NCI-H187 treated with DMSO at 0.1 percent for 48 hours (cell line): ENCODE data around the gene AP1M1.

Experiments used
- DNase-seq: peaks from one replicate; lab custom pipeline; 2025; lab: John Stamatoyannopoulos, UW

The AP1M1 gene

DNA sequence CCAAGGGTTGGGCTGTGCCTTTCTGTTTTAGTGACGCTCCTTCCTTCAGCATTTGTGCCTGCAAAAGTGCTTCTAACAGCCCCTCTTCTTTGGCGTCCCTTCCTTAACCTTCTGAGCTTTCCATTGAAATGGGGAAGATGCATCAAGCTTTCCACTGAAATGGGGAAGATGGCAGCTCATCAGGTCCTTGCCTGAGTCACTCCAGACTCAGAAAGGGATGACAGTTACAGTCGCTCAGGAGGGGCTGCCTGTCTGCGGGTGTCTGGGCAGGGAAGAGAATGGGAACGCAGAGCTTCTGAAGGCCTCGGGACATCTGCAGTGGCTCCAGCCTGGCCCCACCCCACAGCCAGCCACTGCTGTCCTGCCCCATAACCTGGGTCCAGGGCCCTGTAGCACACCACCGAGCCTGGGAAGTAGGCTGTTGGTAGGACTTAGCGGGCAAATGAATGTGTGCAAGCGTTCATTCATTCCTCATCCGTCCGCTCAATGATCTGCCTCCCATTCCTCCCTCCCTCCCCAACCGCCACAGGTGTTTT, 9.8 kb downstream of the AP1M1 start:
- DNase-seq = no peak

DNA sequence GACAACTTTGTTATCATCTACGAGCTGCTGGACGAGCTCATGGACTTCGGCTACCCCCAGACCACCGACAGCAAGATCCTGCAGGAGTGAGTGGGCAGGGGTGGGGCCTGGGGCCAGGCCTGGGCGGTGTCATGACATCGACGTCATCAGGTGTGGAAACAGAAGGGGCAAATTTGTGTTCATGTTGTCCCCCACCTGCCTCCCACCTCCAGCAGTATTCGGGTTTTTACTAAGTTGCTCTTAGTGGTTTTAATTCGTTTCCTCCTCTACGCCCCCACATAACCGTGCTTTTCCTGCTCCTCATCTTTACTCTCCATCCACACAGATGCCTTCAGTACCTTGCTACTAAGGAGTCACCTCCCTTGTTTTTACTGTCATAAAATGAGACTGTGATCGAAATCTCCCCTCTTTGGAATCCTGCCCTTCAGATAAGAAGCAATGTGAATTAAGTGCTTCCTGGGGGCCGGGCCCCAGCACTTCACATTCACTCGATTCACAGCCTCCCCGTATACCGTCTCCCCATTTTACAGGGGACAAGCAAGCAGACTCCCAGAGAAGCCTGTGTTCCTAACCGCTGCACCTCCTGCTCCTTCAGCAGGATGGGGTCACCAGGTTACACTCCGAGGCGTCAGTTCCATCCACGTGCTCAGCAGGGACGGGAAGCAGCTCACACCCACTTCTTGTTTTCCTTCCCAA, 10.5 kb downstream of the AP1M1 start:
- DNase-seq = no peak

DNA sequence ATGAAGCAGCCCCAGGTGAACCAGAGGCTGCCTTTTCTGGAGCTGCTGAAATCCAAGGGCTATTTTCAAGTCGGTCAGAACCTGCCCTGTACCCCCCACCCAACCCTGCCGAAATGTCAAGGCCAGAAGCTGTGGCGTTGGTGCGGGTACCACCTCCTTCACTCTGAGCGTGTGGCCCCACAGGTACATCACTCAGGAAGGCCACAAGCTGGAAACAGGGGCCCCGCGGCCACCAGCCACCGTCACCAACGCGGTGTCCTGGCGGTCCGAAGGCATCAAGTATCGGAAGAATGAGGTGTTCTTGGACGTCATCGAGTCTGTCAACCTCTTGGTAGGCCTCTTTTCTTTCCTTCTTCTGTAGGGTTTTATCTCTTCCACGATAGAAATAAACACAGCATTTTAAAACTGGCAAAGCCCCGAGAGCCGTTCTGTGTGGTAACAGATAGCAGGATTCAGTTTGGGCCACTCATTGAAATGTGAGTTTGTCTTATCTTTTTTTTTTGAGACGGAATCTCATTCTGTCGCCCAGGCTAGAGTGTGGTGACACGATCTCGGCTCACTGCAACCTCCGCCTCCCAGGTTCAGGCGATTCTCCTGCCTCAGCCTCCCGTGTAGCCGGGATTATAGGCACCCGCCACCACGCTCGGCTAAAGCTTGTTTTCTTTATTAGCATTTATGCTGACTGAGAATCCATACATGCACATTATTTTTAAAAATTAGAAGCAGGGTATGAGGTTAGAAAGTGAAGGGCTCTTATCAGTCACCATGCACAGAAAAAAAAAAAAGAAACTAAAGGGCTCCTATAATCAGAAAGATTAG, 11.3 kb downstream of the AP1M1 start:
- no peak for DNase-seq

DNA sequence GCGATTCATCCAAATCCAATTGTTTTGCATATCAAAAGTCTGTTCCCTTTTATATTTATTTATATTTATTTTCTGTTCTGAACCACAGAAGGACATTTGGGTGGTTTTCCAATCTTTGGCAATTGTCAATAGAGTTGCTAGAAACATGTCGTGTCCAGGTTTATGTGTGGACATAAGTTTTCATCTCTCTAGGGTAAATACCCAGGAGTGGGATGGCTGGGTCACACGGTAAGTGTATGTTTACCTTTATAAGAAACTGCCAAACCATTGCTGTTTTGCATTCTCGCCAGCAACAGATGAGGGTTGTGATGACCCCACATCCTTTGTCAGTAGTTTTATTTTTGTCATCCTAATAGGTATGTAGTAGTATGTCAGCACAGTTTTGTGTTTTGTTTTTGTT, 12.5 kb downstream of the AP1M1 start:
- DNase-seq = no peak

DNA sequence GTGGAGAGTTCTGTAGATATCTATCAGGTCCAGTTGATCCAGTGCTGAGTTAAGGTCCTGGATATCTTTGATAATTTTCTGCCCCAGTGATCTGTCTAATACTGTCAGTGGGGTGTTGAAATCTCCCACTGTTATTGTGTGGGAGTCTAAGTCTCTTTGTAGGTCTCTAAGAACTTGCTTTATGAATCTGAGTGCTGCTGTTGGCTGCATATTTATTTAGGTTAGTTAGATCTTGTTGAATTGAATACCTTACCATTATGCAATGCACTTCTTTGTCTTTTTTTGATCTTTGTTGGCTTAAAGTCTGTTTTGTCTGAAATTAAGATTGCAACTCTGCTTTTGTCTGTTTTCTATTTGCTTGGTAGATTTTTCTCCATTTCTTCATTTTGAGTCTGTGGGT, 15.4 kb downstream of the AP1M1 start:
- no peak for DNase-seq

DNA sequence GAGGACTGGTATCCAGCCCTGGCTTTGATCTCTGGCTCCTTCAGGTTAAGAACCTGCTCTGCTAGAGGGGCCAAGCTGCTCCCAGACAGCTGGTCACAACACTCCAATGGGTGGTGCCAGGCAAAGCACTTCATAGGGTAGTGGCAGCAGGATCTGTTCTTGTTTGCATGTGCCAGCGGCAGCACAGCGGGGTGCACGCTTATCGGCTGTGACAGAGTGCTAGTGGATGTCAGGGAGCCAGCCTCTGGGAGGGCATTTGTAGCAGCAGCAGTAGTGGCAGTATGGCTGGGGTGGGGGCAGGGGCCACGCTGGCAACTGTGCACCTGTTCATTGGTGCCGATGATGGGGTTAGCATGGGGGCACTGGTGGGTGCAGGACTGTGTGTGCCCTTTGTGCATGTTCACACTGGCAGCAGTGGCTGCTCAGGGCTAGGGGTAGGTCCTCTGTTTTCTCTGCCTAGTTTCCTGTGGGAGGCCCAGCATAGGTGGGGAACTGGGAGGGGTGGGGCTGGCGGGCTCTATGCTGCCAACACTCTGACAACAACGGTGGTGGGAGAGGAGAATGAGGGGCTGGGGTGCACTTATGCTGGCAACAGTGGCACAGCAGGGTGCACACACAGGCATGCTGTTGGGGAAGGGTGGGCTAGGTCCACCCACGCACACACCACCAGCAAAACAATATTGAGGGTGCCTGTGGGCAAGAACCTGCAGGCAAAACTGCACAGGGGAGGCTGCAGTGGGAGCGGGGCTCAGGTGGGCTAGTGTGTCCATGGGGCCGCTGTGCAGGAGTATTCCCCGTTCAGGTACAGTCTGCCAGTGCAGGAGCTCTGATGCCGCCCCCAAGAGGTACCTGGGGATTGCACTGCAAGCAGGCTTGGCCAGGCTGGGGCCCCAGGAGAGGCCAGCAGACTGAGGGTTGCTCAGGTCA, 19.3 kb downstream of the AP1M1 start:
- no peak for DNase-seq

DNA sequence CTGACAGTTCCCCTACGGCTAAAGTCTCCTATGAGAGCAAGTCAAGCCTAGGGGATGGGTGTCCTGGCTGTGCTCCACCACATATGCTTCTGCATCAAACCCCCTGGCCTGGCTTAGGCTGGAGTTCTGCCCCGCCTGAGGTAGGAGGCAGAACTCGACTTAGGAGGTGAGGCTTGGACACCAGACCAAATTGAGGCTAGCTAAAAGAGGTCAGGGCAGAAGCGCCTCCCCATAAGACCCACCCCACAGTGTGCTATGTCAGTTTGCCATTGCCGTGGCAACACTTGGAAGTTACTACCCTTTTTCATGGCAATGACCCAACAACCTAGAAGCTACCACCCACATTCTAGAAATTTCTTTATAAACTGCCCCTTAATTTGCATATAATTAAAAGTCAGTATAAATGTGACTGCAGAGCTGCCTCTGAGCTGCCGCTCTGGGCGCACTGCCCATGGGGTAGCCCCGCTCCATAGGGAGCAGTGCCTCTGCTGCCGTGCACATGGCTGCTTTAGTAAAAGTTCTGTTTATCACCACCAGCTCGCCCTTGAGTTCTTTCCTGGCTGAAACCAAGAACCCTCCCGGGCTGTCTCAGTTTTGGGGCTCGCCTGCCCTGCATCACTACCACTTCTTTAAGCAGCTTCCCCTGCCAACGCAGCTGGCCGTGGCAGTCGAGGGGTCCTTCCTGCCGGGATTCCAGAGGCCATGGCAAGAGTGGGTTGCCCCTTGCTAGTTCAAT, 20.2 kb downstream of the AP1M1 start:
- no peak for DNase-seq

DNA sequence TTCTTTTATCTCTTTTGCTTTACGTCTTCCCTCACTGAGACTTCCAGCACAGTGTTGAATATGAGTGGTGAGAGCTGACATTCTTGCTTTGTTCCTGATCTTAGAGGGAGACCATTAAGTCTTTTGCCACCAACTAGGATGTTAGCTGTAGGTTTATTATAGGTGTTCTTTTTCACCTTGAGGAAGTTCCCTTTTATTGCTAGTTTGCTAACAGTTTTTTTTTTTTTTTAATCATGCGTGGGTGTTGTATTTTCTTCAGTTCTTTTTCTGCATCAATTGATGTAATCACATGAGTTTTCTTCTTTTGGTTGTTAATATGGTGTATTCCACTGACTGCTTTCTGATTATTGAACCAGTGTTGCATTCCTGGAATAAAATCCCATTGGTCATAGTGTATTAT, 21.1 kb downstream of the AP1M1 start:
- no peak for DNase-seq

DNA sequence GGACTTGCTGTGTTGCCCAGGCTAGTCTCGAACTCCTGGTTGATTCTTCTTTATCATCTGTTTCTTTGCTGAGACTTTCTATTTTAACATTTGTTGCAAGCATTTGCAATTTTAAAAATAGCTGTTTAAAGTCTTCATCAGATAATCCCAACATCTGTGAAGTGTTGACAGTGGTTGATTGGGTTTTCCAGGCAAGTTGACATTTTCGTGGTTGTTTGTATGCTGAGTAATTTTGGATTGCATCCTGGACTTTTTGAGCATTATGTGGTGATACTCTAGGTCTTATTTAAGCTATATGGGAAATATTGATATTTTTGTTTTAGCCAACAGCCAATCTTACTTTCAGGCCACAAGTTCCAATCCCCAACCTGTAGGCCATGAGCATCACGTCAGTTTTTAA, 25.1 kb downstream of the AP1M1 start:
- no peak for DNase-seq

DNA sequence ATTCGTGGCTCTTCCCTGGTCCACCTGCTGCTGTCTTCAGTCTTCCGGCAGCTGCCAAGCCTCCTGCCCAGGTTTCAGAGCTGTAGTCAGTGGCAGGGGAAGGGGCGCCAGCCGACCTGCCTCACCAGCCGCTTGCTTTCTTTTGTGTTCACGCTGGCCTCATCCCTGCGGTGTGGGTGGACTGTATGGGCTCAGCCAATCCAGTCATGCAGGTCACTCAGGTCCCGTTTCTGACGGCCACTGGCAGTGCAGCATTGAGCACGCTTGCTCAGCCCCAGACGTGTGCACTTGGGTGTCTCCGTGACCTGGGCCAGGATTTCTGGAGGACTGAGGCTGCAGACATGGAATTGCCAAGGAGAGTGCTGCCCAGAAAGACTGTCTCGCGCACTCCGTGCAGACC, 26.0 kb downstream of the AP1M1 start:
- no peak for DNase-seq

DNA sequence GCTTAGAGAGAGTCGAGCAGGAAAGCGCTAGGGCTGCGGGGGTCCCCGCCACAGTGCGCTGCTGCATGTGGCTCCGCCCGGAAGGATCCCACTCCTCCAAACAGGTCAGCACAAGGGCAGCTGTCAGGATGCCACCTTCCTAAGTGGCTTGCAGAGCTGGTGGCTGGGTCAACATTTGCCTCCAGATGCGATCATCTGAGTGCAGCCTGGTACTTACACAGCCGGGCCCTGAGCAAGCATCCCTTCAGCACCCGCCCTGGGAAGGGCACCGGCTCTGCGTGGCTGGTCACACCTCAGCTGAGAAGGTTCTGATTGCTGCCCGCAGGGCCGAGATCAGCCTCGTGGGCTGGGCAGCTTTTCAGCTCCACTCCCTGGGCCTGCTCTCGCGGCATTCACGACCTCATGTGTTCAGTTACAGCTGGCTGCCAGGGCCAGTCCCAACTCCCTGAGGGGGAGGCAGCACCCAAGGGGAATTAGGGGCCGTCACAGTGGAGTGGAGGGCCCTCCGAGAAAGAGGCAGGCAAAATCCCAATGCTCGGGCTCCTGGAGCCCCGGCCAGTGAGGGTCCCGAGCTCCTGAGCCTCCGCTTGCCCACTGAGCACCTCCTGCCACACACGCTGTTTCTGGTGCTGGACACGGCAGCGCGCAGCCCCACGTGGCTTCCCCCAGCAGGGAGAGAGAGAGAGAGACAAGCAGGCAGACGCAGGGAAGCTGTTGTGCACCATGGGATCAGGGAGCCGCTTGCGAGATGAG, 26.8 kb downstream of the AP1M1 start:
- DNase-seq = no peak

DNA sequence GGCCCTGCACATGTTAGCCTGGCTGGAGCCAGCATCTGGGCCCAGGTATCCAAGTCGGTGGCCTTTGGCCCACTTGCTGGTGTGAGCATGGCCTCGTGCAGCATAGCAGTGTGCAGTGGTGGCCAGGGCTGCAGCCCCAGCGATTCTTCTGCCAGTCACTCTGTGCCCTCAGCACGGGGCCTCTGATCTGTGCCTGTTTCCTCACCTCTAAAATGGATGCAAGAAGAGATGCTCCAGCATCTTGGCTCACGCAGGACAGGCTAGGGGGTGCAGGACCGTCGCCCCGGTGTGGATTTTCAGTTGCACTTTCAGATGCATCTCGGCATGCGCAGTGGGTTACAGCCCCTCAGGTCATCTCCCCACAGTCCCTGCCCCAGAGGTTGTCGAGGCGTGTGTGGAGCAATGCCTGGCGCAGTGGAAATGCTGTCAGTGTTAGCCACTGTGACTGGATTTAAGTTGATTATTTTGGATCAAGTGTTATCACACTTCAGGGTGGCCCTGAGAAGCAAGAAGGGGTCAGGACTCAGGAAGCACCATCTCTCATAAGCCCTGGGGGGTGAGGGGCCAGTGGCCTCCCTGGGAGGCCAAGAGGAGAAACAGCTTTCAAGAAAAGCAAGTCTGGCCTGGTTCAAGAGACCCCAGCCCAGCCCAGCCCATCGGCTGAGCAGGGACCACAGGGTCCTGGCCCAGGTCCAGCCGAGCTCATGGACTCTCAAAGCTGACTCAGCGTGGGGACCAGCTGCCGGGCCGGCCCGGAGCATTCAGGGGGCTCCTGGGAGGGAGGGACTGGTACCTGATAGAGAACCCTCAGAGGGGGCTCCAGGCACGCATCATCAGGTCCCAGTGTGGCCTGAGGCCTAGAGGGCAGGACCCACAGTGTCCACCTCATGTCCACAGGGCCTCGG, 27.8 kb downstream of the AP1M1 start:
- DNase-seq = no peak

DNA sequence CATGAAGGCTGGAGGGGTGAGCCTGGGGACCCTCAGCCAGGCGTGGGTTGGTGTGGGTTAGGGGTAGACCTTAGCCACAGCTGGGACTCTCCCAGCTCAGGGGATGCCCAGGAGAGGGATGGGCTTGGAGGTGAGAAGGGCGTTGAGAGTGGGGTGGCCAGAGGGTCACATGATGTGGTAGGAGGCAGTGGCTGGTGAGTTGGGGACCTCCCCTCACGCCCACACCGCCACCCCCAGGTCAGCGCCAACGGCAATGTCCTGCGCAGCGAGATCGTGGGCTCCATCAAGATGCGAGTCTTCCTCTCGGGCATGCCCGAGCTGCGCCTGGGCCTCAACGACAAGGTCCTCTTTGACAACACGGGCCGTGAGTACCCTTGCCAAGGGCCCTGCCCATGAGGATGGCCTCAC, 28.5 kb downstream of the AP1M1 start:
- no peak for DNase-seq

DNA sequence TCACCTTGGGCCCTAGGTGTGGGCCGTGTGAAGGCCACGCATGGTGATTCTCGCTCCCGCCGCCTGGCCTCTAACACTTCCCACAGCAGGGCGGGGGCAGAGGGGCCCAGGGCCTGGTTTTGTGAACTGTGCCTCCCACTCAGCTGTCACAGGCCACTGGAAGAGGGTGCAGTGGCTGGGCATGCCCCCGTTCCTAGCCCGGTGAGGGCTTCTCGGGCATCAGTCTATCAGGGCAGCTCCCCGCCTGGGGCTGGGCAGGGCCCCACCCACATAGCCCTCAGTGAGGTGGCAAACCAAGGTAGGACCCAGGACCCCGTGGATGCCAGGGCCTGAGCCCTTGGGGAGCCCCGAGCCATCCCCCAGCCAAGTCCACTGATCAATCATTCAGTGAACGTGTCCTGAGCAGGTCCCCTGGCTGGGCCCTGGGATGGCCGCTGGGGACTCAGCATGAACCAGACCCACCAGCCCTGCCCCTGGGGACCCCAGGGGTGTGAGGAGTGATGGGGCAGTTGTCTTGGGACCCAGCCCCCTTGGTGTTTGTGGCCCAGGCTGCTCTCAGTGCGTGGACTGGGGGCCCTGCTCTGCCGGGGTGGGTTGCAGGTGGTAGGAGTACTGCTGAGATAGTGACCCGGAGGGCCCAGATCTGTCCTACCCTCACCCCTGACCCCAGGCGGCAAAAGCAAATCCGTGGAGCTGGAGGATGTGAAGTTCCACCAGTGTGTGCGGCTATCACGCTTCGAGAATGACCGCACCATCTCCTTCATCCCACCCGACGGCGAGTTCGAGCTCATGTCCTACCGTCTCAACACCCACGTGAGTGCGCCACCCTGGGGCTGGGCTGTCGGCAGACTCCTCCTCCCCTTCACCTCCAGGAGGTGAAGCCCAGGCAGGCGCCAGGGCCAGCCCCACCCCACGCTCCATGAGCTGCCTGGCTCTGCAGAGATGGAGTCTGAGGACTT, 29.4 kb downstream of the AP1M1 start:
- DNase-seq = no peak

DNA sequence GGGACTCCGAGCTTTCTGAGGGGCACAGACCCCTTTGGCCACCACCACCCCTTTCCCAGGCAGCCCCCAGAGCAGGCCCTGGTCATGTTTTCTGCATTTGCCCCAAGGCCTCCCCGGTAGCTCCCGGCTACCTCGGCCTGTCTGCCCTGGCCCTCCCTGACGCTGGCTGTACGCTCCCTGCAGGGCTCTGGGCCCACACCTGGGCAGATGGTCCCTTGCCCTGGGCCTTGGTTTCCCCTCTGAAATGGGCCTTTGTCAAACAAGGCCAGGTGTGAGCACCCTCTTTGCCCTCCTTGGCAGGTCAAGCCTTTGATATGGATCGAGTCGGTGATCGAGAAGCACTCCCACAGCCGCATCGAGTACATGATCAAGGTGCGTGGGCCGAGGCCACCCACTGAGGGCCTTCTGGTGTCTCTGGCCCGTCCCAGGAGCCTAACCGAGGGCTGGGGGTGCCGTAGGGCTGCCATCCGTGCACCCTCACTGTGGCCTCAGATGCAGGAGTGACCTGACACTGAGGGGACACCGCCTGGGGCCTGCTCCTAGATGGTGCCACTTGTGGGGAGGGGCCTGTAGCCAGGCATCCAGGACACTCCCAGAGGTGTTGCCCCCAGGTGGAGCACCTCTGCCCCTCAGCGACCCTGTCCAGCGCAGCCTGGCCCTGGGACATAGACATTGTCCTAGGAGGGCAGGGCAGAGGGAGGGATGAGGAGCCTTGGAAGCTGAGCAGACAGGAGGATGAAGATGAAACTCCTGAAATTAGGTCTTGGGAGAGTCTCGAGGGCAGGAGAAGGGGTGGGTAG, 30.3 kb downstream of the AP1M1 start:
- no peak for DNase-seq

DNA sequence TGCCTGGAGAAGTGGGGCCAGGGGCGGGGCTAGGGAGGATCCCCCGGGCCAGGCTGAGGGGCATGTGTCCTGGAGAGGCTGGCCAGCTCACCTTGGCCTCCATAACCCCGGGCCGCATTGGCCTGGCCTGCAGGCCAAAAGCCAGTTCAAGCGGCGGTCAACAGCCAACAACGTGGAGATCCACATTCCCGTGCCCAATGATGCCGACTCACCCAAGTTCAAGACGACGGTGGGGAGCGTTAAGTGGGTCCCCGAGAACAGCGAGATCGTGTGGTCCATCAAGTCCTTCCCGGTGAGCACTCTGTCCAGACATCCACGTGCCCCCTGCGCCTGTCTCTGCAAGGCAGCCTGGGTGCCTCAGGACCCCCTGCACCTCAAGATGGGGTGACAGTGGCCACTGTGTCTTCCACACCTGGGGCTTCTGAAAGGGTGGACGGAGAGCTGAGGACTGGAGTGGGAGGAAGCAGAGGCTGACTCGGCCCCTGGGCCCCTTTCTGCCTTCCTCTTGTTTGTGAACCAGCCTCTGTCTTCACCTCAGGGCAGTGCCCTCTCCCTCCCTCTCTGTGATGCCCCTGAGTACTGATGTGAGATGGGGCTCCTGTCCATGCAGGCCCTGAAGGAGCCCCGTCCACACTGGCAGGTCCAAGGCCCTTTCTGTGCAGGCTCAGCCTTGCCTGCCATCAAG, 31.1 kb downstream of the AP1M1 start:
- no peak for DNase-seq

DNA sequence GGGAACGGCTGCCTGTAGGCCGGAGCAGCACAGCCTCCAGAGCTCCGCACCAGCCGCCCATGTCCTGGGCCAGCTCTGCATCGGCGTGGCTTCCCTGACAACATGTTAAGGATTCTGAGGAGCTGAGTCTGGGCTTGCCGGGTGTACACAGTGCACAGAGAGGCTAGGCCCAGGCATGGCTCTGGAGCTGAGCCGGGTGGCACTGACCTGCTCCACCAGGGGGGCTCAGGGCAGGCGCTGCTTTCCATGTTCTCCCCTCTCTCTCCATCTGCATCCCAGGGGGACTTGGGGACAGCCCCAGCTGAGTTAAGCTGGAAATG, 31.6 kb downstream of the AP1M1 start:
- DNase-seq = no peak
